Inflammatory macrophage treated with lipopolysaccharide for 1 hour (primary cell): ENCODE measurements around the gene YIF1A.
A peak's percentile ranks its signal among the peaks of the same experiment; 100 is the strongest.

ENCODE experiments used
- DNase-seq, 2 donors: peaks; one replicate each; pipeline ENCODE4 v3.0.0-alpha.2; 2020 to 2022

Gene YIF1A

GRCh38 chr11:66288671-66289547, at the start of gene YIF1A:
YIF1A (minus strand) TSS chr11:66289143; CDS start chr11:66288985, 158 bp downstream.
- peak; percentile 97 to 99 for DNase-seq

GRCh38 chr11:66337103-66337899, 48.4 kb upstream of the YIF1A start:
- DNase-seq = no peak

GRCh38 chr11:66336234-66337102, 47.5 kb upstream of the YIF1A start, which contains the start of gene RIN1:
RIN1 (minus strand) TSS chr11:66336434; CDS start chr11:66336402, 32 bp downstream.
- peak; percentile 62 to 67 for DNase-seq

GRCh38 chr11:66335531-66336233, 46.7 kb upstream of the YIF1A start:
- DNase-seq = no peak

GRCh38 chr11:66334605-66335442, 45.9 kb upstream of the YIF1A start:
- peak; percentile 28 to 40 for DNase-seq

- no peak for DNase-seq
These were observed 45.1 kb upstream of the YIF1A start for GRCh38 chr11:66333896-66334604.

GRCh38 chr11:66333220-66333877, 44.4 kb upstream of the YIF1A start:
- DNase-seq = no peak

- DNase-seq = no peak
These were observed 43.7 kb upstream of the YIF1A start for GRCh38 chr11:66332371-66333219.

- DNase-seq = no peak
These were observed 42.8 kb upstream of the YIF1A start for GRCh38 chr11:66331542-66332370.

GRCh38 chr11:66330931-66331330, 42.0 kb upstream of the YIF1A start:
- DNase-seq = no peak

- DNase-seq = no peak
These were observed 40.3 kb upstream of the YIF1A start for GRCh38 chr11:66329165-66329673.

- peak; percentile 42 to 83 for DNase-seq
These were observed 39.6 kb upstream of the YIF1A start for GRCh38 chr11:66328302-66329144.

GRCh38 chr11:66328031-66328301, 39.0 kb upstream of the YIF1A start:
- no peak for DNase-seq

GRCh38 chr11:66327171-66328030, 38.5 kb upstream of the YIF1A start:
- DNase-seq = no peak

GRCh38 chr11:66326261-66327111, 37.5 kb upstream of the YIF1A start:
- DNase-seq = no peak
